Stimulated activated naive CD8-positive, alpha-beta T cell treated with anti-CD3 and anti-CD28 coated beads, Interleukin-15, Interleukin-2, amounts not matched to agents 100 ng/mL and 50 ng/mL, for 24 hours (primary cell): Measurements from ENCODE around the gene SNRPD2.

Source experiments
- H3K27ac Mint-ChIP-seq: one replicate; pipeline ENCODE4 v1.8.0; 2021; ENCODE audit warnings: mild to moderate bottlenecking, mixed read lengths
- H3K27me3 Mint-ChIP-seq: one replicate; pipeline ENCODE4 v1.8.0; 2021; ENCODE audit warnings: mixed read lengths
- H3K36me3 Mint-ChIP-seq: one replicate; pipeline ENCODE4 v1.8.0; 2021; ENCODE audit warnings: low read depth, mixed read lengths
- H3K4me1 Mint-ChIP-seq: one replicate; pipeline ENCODE4 v1.8.0; 2021; ENCODE audit warnings: low read depth, mixed read lengths
- H3K4me3 Mint-ChIP-seq: one replicate; pipeline ENCODE4 v1.8.0; 2021; ENCODE audit warnings: mild to moderate bottlenecking, mixed read lengths
- H3K9me3 Mint-ChIP-seq: one replicate; pipeline ENCODE4 v1.8.0; 2021; ENCODE audit warnings: mixed read lengths

SNRPD2 gene

DNA sequence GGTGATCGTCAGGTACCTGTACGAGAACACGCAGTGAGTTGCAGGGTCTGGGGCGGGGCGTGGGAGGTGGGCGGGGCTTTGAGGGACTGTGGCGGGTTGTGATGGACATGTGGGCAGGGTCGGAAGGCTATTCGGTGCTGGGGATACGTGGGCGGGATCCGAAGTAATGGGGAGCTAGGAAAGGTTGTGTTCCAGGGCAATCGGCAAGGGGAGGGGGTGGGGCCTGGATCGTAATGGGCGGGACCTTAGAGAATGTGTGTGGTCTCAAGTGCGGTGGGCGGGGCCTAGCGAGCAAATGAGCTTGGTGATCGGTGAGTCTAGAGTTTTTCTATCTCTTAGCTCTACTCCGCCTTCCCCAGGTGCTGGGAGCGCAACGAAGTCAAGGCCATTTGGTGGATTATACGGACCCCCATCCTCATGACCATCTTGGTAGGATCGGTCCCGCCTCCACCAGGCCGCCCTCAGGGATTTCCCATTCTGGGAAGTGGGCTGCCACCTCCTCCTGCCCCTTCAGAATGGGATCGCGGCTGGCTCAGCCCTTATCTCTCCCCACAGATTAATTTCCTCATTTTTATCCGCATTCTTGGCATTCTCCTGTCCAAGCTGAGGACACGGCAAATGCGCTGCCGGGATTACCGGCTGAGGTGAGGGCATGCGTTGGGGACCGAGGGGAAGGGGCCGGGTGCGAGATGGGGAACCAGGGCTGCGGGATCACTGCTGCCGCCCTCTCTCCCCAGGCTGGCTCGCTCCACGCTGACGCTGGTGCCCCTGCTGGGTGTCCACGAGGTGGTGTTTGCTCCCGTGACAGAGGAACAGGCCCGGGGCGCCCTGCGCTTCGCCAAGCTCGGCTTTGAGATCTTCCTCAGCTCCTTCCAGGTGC is 14.2 kb downstream of the SNRPD2 start:
- Mint-ChIP-seq H3K4me1 (peaks cover 19% of the 10 kb centered on the region), H3K27me3 (peaks cover 8% of the 10 kb centered on the region), H3K9me3 (no peaks in the 10 kb centered on the region), H3K4me3 (peak overlapping the region; percentile 70), H3K27ac (no peak overlapping the region), H3K36me3 (no peaks in the 10 kb centered on the region)

DNA sequence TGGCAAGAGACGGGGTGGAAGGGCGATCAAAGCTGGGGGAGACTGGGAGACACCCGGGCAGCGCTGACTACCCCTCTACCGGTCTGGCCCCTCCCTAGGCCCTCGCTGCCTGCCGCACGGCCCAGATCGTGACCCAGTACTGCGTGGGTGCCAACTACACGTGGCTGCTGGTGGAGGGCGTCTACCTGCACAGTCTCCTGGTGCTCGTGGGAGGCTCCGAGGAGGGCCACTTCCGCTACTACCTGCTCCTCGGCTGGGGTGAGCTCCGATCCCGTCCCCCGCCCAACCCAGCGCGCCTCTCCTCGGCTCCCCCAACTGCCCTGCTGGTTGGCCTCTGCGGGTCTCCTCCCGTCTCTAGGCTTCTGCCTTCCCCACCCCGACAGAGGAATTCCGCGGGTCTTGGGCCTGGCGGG is 14.9 kb downstream of the SNRPD2 start:
- no peaks in the 10 kb centered on the region for H3K36me3 Mint-ChIP-seq
- peaks cover 16% of the 10 kb centered on the region for H3K4me1 Mint-ChIP-seq
- H3K9me3 Mint-ChIP-seq = no peaks in the 10 kb centered on the region
- peak overlapping the region; percentile 65 for H3K4me3 Mint-ChIP-seq
- peaks cover 8% of the 10 kb centered on the region for H3K27me3 Mint-ChIP-seq
- H3K27ac Mint-ChIP-seq = peak overlapping the region; percentile 49

DNA sequence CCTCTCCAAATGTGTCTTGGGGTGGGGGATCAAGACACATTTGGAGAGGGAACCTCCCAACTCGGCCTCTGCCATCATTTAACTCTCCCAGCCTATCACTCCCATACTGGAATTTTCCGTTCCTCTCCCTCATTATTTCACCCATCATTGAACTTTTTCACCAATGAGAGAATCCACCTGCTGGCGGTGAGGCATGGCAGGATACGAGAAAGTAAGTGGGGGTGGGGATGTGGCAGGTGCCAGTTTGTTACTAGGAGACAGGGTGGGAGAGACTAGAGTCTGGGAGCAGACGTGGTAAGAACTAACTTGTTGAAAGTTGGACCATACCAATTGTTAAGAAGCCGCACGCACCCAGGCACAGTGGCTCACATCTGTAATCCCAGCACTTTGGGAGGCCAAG is 16.8 kb downstream of the SNRPD2 start:
- Mint-ChIP-seq H3K4me1 (peaks cover 19% of the 10 kb centered on the region), H3K36me3 (no peaks in the 10 kb centered on the region), H3K27ac (no peak overlapping the region), H3K4me3 (no peak overlapping the region), H3K27me3 (peaks cover 13% of the 10 kb centered on the region), H3K9me3 (no peaks in the 10 kb centered on the region)

DNA sequence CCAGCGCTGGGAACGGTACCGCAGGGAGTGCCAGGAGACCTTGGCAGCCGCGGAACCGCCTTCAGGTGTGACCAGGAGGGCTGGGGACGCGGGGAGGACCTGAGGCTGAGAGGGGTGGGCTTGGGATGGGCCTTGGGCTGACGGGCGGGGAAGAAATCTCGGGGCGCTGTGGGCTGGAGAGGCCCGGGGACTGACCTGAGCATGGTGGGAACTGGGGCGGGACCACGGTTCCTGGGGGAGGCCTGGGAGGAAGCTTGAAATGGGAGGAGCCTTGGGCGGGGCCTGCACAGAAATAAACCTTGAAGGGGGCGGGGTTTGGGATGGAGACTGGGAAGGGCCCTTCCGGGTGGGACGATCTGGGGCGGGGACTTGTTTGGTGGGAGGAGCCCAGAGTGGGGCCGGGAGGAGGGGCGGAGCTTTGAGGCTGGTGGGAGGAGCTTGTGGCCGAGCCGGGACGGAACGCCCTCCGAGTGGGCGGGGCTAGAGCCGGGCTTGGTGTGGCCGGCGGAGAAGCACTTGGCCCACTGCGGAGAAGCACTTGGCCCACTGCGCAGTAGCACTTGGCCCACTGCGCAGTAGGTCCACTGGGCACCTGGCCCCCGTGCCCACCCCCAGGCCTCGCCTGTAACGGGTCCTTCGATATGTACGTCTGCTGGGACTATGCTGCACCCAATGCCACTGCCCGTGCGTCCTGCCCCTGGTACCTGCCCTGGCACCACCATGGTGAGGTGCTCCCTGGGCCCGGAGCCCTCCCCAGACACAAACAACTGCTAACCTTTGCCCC is 20.9 kb downstream of the SNRPD2 start:
- Mint-ChIP-seq H3K36me3 (no peaks in the 10 kb centered on the region), H3K27me3 (peaks cover 13% of the 10 kb centered on the region), H3K9me3 (no peaks in the 10 kb centered on the region), H3K27ac (no peak overlapping the region), H3K4me1 (peaks cover 36% of the 10 kb centered on the region), H3K4me3 (peak overlapping the region; percentile 20)

DNA sequence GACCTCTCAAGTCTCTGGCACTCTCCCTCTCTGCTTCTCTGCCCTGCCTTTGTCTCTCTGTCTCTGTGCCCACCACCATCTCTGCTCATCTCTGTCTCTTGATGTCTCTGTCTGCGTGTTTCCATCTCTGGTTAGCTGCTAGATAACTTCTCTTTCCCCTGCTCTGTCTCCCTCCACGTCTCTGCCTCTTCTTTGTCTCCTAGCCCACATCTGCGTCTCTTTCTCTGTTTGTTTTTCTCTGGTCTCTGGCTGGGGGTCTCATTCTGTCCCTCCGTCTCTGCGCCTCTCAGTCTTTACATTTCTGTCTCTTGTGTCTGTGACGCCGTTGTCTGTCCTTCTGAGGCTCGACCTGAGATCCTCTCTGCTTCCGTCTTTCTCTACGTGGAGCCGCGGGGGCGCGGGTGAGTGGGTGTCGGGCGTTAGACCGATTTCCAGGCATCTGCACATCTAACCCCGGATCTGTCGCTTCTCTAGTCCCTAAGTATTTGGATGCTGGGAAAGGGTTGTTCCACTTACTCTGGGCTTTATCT is 23.3 kb downstream of the SNRPD2 start:
- Mint-ChIP-seq H3K27me3 (peaks cover 13% of the 10 kb centered on the region), H3K36me3 (no peaks in the 10 kb centered on the region), H3K4me1 (peaks cover 36% of the 10 kb centered on the region)

DNA sequence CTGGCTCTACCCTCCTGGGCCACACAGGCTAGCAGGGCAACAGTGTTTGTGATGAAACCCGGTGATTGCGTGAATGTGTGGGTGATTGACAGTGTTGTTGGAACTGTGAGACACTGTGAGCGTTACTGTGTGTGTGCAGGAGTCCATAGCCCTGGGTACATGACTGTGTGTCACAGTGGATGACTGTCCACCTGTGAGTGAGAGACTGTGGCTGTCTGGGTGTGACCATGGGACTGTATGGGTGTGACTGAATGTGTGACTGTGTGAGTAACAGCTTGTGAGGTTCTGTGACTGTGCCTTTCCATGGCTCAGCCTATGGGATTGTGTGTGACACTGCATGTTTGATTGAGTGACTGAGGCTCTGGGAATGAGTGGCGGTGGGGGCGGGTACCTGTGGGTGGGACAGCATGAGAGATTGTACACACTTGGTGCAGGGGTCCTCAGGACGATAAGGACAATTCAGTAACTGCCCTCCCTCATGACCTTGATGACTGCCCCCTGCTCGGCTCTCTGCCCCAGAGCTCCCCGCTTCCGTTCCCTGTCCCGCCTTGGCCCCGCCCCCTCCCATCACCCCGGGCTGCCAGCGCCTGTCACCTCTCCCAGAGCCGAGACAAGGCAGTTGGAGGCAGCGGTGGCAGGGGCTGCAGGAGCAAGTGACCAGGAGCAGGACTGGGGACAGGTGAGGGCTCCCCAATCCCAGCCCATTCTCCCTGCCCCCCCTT is 24.0 kb downstream of the SNRPD2 start, which contains the start of gene GIPR:
GIPR (plus strand) TSS at position 602 of the 722 bp plus-strand sequence. CDS start 1,300 bp downstream, outside the sequence.
- Mint-ChIP-seq H3K27ac (peak within 1 kb of the TSS; percentile 89), H3K9me3 (no peaks in the 10 kb centered on the region), H3K36me3 (no peaks in the 10 kb centered on the region), H3K27me3 (peaks cover 13% of the 10 kb centered on the region), H3K4me1 (peaks cover 36% of the 10 kb centered on the region), H3K4me3 (peak within 1 kb of the TSS; percentile 85)

More for the DNA sequence above, 23.3 kb downstream of the SNRPD2 start:
- Mint-ChIP-seq H3K9me3 (no peaks in the 10 kb centered on the region), H3K27ac (peak overlapping the region; percentile 89), H3K4me3 (peak overlapping the region; percentile 85)

DNA sequence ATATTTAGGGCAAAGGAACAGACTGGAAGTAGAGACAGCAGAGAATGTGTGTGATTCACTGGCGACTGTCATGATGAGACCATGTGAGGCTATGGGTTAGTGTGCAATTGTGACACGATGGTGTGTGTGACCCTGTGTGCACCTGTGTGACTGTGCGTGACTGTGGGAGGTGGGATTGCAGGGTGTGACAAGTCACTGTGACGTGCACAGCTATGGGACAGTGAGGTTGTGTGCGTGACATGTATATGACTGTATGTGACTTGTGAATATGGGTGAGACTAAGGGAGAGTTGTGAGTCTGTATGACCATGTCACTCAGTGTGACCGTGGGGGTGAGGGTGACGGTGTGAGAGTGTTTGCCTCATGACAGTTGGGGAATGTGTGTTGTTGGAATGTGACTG is 27.2 kb downstream of the SNRPD2 start:
- peaks cover 23% of the 10 kb centered on the region for H3K4me1 Mint-ChIP-seq
- no peaks in the 10 kb centered on the region for H3K9me3 Mint-ChIP-seq
- H3K4me3 Mint-ChIP-seq = no peak overlapping the region
- no peak overlapping the region for H3K27ac Mint-ChIP-seq
- H3K27me3 Mint-ChIP-seq = peaks cover 12% of the 10 kb centered on the region
- H3K36me3 Mint-ChIP-seq = no peaks in the 10 kb centered on the region

DNA sequence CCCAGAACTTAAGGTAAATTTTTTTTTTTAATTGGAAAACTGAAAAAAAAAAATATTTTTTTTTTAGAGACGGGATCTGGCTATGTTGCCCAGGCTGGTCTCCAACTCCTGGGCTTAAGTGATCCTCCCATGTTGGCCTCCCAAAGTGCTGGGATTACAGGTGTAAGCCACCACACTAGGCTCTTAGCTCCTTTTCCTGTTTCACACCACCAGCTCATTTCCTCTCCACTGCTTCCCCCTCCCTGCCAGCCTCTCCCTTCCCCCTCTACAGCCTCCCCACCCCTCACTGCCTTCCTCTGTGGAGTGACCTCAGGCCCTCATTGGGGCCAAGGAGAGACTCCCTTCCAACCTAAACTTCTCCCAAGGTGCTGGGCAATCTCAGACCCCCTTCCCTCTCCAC is 28.0 kb downstream of the SNRPD2 start:
- H3K9me3 Mint-ChIP-seq = no peaks in the 10 kb centered on the region
- H3K4me3 Mint-ChIP-seq = no peak overlapping the region
- peaks cover 16% of the 10 kb centered on the region for H3K4me1 Mint-ChIP-seq
- H3K36me3 Mint-ChIP-seq = no peaks in the 10 kb centered on the region
- peaks cover 13% of the 10 kb centered on the region for H3K27me3 Mint-ChIP-seq
- no peak overlapping the region for H3K27ac Mint-ChIP-seq

DNA sequence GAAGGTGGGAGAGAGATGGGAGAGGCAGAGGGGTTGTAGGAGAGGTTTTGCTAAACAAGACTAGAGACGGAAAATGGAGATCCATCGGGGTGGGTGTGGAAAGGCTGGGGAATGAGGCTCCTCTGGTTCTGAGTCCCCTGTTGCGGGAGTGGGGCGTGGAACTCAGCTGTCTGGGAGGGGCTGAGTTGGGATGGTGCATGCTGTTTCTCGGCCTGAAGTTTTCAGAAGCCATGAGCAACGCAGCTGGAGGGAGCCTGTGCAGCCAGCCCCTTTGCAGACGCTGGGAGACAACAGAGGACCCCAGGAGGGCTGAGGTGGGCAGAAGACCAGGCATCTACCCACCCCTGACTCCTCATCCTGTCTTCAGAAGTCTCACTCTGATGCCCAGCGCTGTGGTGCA is 31.1 kb downstream of the SNRPD2 start:
- H3K27me3 Mint-ChIP-seq = peaks cover 13% of the 10 kb centered on the region
- H3K9me3 Mint-ChIP-seq = no peaks in the 10 kb centered on the region
- H3K36me3 Mint-ChIP-seq = no peaks in the 10 kb centered on the region
- no peak overlapping the region for H3K4me3 Mint-ChIP-seq
- H3K4me1 Mint-ChIP-seq = no peaks in the 10 kb centered on the region
- no peak overlapping the region for H3K27ac Mint-ChIP-seq

DNA sequence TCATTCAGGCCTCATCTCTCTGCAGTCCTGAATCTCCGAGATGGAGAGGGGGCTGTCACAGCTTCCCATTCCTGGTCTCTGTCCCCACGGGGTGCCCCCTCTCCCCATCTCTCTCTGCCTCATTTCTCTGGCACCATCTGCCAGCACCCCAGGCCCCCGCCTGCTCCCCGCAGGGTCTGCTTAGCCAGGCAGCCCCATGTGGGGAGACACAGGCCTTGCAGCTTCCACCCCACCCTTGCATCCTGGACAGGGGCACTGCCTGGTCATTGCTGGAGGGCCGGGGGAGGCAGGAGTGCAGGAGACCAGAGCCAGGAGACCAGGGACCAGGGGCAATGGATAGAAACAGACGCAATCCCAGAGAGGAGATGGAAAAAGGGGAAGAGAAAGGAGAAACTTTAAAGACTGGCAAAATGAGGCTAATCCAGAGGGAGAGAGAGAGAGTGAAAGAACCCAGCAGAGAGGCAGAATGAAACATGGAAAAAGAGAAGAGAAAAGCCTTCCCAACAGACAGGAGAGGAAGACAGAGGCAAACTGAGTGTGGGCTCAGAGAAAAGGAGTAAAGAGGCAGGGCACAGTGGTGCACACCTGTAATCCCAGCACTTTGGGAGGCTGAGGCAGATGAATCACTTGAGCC is 32.5 kb downstream of the SNRPD2 start:
- H3K9me3 Mint-ChIP-seq = no peaks in the 10 kb centered on the region
- H3K4me1 Mint-ChIP-seq = no peaks in the 10 kb centered on the region
- H3K36me3 Mint-ChIP-seq = no peaks in the 10 kb centered on the region
- H3K27me3 Mint-ChIP-seq = peaks cover 13% of the 10 kb centered on the region
- H3K4me3 Mint-ChIP-seq = no peak overlapping the region
- H3K27ac Mint-ChIP-seq = no peak overlapping the region

DNA sequence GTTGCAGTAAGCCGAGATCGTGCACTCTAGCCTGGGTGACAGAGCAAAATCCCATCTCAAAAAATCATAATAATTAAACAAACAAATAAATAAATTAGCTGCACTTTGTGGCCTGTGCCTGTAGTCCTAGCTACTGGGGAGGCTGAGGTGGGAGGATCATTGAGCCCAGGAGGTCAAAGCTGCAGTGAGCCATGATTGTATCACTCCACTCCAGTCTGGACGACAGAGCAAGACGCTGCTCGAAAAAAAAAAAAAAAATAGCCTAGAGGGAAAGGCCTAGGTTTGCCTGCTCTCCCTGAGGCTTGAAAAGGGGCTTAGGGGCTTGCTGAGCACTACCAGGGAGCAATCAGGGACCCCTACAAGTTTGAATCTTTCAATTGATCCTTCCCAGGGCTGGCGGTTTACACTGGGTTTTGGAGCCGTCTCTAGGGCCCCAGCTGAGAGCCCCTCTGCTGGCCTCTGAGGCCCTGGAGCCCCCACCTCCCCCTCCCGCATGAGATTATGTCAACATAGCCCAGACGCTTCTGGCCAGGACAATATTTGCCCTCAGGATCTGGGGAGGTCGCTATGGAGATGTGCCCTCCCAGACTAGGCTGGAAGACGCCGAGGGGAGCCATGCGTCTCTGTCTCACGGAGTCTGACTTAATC is 34.1 kb downstream of the SNRPD2 start:
- H3K27ac Mint-ChIP-seq = no peak overlapping the region
- no peak overlapping the region for H3K4me3 Mint-ChIP-seq
- H3K27me3 Mint-ChIP-seq = peaks cover 13% of the 10 kb centered on the region
- no peaks in the 10 kb centered on the region for H3K36me3 Mint-ChIP-seq
- no peaks in the 10 kb centered on the region for H3K9me3 Mint-ChIP-seq
- no peaks in the 10 kb centered on the region for H3K4me1 Mint-ChIP-seq

DNA sequence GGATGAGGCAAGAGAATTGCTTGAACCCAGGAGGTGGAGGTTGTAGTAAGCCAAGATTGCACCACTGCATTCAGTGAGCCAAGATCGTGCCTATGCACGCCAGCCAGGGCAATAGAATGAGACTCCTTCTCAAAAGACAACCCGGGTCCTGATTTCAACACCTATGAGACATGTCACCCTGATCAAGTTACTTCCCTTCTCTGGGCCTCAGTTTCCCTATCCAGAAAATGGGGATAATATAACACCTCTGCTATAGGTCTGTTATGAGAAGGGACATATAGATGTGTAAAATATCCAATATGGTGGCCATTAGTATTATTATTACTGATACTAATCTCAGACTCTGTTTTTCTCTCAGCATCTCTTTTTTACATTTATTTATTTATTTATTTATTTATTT is 36.7 kb downstream of the SNRPD2 start:
- Mint-ChIP-seq H3K4me3 (no peak overlapping the region), H3K27me3 (peaks cover 4% of the 10 kb centered on the region), H3K9me3 (no peaks in the 10 kb centered on the region), H3K27ac (no peak overlapping the region), H3K4me1 (no peaks in the 10 kb centered on the region), H3K36me3 (no peaks in the 10 kb centered on the region)

DNA sequence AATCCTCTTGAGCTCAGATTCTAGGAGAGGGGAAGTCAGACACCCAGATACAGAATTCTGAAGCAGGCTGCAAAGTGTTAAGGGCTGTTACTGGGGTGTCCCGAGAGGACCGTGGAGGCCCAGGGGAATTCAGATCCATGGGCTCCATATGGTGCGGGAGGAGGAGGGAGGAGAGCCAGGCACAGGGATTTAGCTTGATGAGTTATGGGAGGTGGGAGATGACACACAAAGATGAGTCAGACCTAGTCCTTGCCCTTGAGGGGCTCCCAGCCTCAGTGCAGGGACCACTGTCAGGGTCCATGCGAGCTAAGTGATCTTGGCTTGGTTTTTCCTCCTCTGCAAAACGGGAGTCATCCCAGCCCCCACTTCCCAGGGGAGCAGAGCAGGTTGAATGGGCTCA is 38.1 kb downstream of the SNRPD2 start:
- no peaks in the 10 kb centered on the region for H3K27me3 Mint-ChIP-seq
- H3K27ac Mint-ChIP-seq = no peak overlapping the region
- no peaks in the 10 kb centered on the region for H3K4me1 Mint-ChIP-seq
- no peaks in the 10 kb centered on the region for H3K9me3 Mint-ChIP-seq
- no peaks in the 10 kb centered on the region for H3K36me3 Mint-ChIP-seq
- H3K4me3 Mint-ChIP-seq = no peak overlapping the region

DNA sequence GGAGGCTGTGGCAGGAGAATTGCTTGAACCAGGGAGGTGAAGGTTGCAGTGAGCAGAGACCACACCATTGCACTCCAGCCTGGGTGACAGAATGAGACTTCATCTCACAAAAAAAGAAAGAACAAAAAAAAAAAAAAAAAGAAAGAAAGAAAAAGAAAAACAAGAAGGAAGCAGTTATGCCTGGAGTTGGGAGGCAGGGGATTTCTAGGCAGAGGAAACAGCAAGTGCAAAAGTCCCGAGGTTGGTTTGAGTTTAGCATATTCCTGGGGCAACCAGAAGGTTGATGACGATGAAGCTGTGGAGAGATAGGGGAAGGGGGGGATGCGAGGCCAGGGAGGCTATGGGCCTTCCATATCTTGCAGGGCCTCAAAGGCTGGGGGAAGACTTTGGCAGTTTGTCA is 41.0 kb downstream of the SNRPD2 start:
- H3K27me3 Mint-ChIP-seq = peaks cover 6% of the 10 kb centered on the region
- H3K27ac Mint-ChIP-seq = no peak overlapping the region
- peaks cover 8% of the 10 kb centered on the region for H3K4me1 Mint-ChIP-seq
- H3K4me3 Mint-ChIP-seq = no peak overlapping the region
- no peaks in the 10 kb centered on the region for H3K9me3 Mint-ChIP-seq
- no peaks in the 10 kb centered on the region for H3K36me3 Mint-ChIP-seq
